Measurements from ENCODE around the gene HIRA.
"Not testable (repeated sequence)": the region's sequence is repeated elsewhere in the genome, so short reads cannot be mapped to it uniquely, and the experiment has no call there.

DNA sequence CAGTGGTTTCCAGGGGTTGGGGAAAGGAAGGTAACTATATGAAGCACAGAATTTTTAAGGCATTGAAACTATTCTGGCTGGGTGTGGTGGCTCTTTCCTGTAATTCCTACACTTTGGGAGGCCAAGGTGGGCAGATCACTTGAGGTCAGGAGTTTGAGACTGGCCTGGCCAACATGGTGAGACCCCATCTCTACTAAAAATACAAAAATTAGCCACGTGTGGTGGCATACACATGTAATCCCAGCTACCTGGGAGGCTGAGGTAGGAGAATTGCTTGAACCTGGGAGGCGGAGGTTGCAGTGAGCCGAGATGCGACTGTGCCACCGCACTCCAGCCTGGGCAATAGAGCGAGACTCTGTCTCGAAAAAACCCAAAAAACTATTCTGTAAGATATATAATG, 68.0 kb downstream of the HIRA start:
- not testable (repeated sequence) for TF ChIP-seq CTCF, POLR2A, POLR2AphosphoS5 (IDR thresholded peaks at IDR 0.05)

All from prostate gland (tissue), 2 donors.